Camera-type eye (tissue), 1 donor: ENCODE data around the gene KCTD19. TPM values are rescaled to one million over a fixed set of nuclear protein-coding genes. Genes with fewer than 3 reads are reported as not detected.

Source experiments
- total RNA-seq: library from RNA; depleted of rRNA; stranded (reverse); fragments of >200 nt; gene quantifications from one replicate; pipeline ENCODE4 v1.2.3, GENCODE V29; 2014

The KCTD19 gene
- total RNA-seq: 0.44 TPM

DNA sequence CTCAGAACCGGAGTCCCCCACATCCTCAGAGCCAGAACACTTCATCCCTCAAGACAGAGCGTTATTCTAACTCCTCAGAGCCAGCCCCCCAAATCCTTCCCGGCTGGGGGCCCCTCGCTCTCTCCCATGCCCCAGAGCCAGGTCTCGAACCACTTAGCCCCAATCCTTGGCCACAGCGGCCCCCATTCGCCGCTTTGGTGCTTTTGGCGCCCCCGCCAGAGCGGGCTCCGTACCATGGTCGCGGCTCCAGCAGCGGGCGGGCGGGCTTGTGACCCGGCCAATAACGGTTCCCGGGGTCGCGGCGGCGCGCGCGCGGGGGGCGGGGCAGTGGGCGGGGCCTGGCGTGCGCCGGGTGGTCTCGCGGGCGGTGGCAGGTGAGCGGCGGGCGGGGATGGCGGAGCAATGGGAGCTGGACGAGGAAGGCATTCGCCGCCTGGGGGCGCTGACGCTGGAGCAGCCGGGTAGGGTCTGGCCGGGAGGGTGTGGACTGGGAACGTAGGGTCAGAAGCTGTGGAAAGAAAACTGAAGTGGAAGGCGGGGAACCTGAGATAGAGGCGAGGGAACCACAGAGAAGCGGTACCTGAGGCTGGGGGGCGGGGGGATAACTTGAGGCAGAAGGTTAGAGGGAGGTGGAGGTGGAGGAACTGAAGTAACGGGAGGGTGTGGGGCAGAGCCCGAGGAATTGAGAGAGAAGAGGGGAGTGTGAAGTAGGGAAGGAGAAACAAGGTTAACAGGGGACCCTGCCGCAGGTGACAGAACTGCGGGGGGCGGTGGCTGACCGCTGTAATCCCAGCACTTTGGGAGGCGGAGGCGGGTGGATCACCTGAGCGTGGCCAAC, at the start of gene KCTD19, which contains the start of gene LRRC36:
Gene KCTD19 (minus strand): TSS at position 270 of the 838 bp plus-strand sequence. CDS start 34 bp downstream, at position 236.
Gene LRRC36 (plus strand): TSS at position 344 of the 838 bp plus-strand sequence. CDS start 48 bp downstream, at position 392.

GRCh38 chr16:67279296-67280089, 47.0 kb downstream of the KCTD19 start, which contains the start of gene PLEKHG4:
PLEKHG4 (plus strand) TSS chr16:67279532; CDS start chr16:67280045, 513 bp downstream.

GRCh38 chr16:67248401-67249177, 78.0 kb downstream of the KCTD19 start, which contains the start of gene SLC9A5:
SLC9A5 (plus strand) TSS chr16:67248979; CDS start chr16:67249015, 36 bp downstream.

DNA sequence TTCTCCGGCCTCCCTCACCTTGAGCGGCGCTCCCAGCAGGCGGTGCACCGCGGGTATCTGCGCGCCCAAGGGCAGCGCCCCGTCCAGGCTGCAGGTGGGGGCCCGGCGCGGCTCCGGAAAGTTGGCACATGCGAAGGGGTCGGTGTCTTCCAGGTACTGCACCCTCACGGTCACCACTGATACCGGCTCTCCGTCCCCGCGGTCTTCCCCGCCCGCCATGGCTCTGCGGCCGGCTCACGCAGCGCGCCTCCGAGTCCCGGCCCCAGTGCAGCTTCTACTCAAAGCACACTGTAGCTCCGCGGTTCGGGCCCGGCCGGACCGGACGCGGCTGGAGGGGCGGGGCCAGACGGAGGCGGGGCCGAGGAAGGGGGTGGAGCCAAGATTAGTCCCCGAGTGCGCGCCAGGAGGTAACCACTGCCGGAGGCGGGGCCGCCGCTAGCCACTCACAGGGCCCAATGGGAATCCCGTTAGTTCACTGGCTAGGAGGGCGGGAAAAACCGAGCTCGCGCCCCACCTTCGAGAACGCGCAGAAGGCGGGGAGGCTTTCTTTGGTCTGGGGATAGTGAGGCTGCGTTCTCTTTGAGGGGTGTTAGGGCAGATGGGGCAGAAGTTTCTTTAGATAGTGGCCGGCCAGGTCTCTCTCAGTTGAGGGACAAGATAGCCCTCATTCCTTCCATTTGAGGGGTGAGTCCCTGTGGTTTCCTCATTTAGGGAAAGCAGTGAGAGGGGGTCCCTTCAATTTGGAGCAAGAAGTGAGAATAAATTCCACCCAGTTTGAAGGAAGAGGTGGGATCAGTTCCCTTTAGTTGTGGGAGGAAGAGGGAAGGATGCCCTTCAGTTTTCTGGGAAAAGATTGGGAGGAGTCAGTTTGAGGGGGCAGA, 79.1 kb downstream of the KCTD19 start, which contains the start of gene FHOD1:
Gene FHOD1 (minus strand): TSS at position 290 of the 881 bp plus-strand sequence. CDS start 71 bp downstream, at position 219.

Other genes with a start within 250 kb of the KCTD19 start
- gene PHAF1, start 216.8 kb downstream of the KCTD19 start, total RNA-seq: 28.2 TPM
- gene B3GNT9, start 175.7 kb downstream of the KCTD19 start, total RNA-seq: 26.2 TPM
- gene TRADD, start 166.8 kb downstream of the KCTD19 start, total RNA-seq: 6.3 TPM
- 7.9 TPM for gene FBXL8, start 166.8 kb downstream of the KCTD19 start, total RNA-seq
- 33.2 TPM for gene HSF4, start 162.0 kb downstream of the KCTD19 start, total RNA-seq
- 12.4 TPM for gene NOL3, start 156.2 kb downstream of the KCTD19 start, total RNA-seq
- gene MATCAP1, start 142.8 kb downstream of the KCTD19 start, total RNA-seq: 44.2 TPM
- 3.9 TPM for gene EXOC3L1, start 136.6 kb downstream of the KCTD19 start, total RNA-seq
- gene E2F4, start 134.6 kb downstream of the KCTD19 start, total RNA-seq: 39.0 TPM
- gene ELMO3, start 127.6 kb downstream of the KCTD19 start, total RNA-seq: 1.4 TPM
- 26.4 TPM for gene TMEM208, start 99.6 kb downstream of the KCTD19 start, total RNA-seq
- gene FHOD1, start 79.3 kb downstream of the KCTD19 start, total RNA-seq: 13.1 TPM
- gene SLC9A5, start 77.8 kb downstream of the KCTD19 start, total RNA-seq: 1.0 TPM
- 23.3 TPM for gene PLEKHG4, start 47.2 kb downstream of the KCTD19 start, total RNA-seq
- gene LRRC36, start 74 bp upstream of the KCTD19 start, total RNA-seq: 1.5 TPM
- gene TPPP3, start 66.8 kb upstream of the KCTD19 start, total RNA-seq: 52.7 TPM
- 11.1 TPM for gene ZDHHC1, start 89.7 kb upstream of the KCTD19 start, total RNA-seq
- gene HSD11B2, start 104.4 kb upstream of the KCTD19 start, total RNA-seq: 4.3 TPM
- 136 TPM for gene ATP6V0D1, start 154.4 kb upstream of the KCTD19 start, total RNA-seq
- not detected for gene AGRP, start 156.8 kb upstream of the KCTD19 start, total RNA-seq
- 101 TPM for gene RIPOR1, start 202.1 kb upstream of the KCTD19 start, total RNA-seq
- 67.3 TPM for gene CTCF, start 235.8 kb upstream of the KCTD19 start, total RNA-seq